GM19463 (cell line): ENCODE data around the gene RNF152.
"Not testable (repeated sequence)": the region's sequence is repeated elsewhere in the genome, so short reads cannot be mapped to it uniquely, and the experiment has no call there.

ENCODE experiments used
- ATAC-seq: cut with Tn5 transposase; IDR thresholded peaks from one replicate; pipeline ENCODE4 v1.9.1; 2021; ENCODE audit warnings: mild to moderate bottlenecking, moderate library complexity; ENCODE audit not compliant: unreplicated experiment

The RNF152 gene

DNA sequence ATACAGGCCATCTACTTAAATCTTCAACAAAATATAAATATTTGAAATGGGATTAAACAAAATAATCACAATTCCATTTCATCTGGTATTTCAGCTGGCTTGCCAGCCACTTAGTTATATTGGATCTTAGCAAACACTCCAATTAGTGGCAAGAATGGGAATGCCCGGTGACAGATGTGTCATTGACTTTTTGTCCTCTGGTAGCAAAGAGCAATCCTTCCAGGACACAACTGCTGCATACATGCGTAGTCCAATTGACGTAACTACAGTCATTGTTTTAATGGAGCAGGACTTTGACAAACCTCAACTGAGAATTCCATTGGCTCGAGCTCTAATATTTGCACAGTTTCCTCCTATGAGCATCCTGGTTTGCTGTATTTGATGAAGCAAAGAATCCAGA, 69.9 kb downstream of the RNF152 start:
- no peak for ATAC-seq

DNA sequence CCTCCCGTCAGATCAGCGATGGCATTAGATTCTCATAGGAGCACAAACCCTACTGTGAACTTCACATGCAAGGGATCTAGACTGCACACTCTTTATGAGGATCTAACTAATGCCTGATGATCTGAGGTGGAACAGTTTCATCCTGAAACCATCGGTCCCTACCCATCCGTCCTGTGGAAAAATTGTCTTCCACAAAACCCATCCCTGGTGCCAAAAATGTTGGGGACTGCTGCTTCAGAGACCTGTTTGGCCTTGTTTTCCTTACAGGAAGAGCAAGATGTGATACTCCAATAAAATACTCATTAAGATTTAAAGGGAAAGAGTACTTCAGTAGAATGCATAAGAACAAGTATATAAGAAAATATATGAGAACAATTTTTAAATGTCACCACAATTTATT, 71.1 kb downstream of the RNF152 start:
- no peak for ATAC-seq

GRCh38 chr18:61820882-61821281, 71.9 kb downstream of the RNF152 start:
- no peak for ATAC-seq

DNA sequence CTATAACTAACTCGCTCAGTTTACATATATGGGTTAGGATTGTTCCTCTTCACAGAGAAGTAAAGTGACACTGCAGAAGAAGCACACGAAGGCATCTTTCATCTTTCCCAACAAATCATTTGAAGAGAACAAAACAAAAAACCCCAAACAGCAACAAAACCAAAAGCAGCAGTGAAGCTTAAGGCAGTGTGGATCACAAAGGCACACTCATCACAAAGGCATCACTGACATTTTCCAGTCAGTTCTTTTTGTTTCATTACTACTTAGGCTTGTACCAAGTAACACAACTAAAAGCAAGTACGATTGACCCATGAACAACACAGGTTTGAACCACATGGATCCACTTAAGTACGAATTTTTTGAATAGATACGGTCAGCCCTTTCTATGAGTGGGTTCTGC, 75.7 kb downstream of the RNF152 start:
- ATAC-seq: no peak

DNA sequence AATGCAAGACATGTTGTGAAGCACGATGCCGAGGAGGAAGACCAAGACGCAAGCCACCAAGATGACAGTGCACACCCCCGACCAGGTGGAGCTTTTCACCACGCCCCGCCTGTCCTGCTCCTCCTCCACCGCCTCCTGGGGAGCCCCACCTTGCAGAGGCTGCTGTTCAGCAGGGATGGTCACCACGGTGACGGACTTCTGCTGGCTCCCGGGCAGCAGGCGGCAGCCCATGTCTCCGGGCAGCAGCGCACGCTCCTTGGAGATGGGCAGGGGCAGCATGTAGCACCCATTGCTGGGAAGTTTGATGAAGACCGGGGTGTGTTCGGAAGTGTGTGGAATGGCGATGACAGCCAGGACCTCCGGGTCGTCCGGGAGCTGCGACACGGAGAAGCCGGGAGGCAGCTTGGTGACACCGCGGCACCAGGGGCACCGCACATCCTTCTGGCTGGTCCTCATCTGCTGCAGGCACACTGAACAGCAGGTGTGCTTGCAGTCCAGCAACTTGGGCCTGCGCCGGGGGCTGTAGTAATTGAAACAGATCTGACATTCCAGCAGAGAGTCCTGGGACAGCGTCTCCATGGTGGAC, 76.8 kb downstream of the RNF152 start:
- ATAC-seq: no peak

DNA sequence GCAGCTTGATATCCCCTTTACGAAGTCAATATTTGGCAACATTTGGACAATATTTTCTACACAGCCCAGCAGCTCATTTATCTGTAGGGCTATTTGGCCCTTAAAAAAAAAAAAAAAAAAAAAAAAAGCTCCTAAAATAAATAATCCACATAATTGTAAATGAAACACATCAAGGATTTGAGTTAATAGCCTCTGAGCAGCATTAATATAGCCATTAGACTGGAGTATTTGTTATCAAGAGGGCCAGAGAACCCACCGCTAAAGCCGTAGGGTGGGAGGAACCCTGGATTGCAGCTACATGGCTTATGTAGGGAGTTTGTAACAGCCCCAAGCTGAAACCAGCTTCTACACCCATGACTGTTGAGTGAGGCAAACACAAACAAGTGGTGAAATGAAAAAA, 84.5 kb downstream of the RNF152 start:
- ATAC-seq: no peak

- no peak for ATAC-seq
These were observed 89.4 kb downstream of the RNF152 start for GRCh38 chr18:61803393-61803792.

GRCh38 chr18:61797696-61798590, 94.9 kb downstream of the RNF152 start:
- no peak for ATAC-seq

GRCh38 chr18:61791031-61791430, 101.8 kb downstream of the RNF152 start:
- ATAC-seq: no peak

- ATAC-seq: not testable (repeated sequence)
These were observed 105.7 kb downstream of the RNF152 start for GRCh38 chr18:61787011-61787670.

DNA sequence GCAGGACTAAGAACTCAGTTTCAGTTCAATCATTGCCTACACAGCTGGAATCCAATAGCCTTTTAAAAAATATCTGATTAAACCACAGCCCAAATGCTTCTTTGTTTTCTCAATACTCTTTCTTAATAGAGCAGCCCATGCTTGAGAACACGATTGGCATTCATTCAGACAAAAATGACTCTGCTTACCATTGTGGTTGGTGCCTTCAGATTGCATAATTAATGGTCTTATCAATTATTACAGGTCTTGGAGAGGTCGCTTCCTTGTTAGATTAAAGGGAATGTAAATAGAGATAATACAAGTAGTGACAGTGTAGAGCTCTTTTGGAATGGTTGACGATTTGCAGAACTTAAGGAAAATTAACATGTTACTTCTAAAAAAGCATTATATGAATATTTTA, 107.2 kb downstream of the RNF152 start:
- no peak for ATAC-seq

GRCh38 chr18:61784834-61785233, 108.0 kb downstream of the RNF152 start:
- no peak for ATAC-seq

DNA sequence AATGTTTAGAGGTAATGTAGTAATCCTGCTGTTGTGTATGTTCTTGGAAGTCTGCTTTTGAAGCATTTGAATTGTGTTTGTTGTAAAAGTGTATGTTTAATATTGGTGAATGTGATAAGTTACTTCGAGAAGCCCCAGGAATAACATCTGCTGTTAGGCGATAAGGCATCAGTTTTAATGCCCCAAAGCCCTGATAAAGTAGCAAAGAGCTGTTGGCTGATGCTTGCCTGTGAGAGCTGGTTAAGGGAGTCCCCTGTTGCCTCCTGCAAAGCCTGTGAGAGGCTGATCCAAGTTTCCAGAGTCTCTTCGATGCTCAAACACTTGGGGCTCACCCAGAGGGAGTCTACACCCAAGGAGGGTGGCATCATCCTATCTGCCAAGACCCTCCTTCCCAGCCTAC, 110.3 kb downstream of the RNF152 start:
- no peak for ATAC-seq

DNA sequence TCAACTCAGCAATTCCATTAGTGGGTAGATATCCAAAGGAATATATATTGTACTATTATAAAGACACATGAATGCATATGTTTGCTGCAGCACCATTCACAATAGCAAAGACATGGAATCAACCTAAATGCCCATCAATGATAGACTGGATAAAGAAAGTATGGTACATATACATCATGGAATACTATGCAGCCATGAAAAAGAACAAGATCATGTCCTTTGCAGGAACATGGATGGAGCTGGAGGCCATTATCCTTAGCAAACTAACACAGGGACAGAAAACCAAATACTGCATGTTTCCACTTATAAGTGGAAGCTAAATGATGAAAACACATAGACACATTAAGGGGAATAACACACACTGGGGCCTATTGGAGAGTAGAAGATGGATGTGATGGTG, 116.6 kb downstream of the RNF152 start:
- ATAC-seq: not testable (repeated sequence)

GRCh38 chr18:61774846-61775245, 118.0 kb downstream of the RNF152 start:
- ATAC-seq: no peak

- ATAC-seq: no peak
These were observed 120.4 kb downstream of the RNF152 start for GRCh38 chr18:61772293-61772848.

DNA sequence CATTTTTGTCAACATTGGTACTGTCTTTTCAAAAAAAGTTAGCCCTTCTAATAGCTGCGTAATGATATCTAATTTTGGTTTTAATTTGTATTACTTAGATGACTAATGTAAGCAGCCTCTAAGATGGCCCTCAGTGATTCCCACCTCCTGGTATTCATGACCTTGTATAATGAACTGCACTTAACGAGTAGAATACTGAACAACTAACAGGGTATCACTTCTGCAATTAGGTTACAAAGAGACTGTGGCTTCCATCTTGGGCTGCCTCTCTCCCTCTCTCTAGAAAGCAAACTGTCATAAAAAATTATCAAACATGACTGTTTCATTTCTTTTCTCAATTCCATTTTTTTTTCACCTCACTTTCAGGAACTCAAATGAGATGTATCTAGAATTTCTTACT, 120.9 kb downstream of the RNF152 start:
- ATAC-seq: no peak

- no peak for ATAC-seq
These were observed 122.5 kb downstream of the RNF152 start for GRCh38 chr18:61770279-61770678.

DNA sequence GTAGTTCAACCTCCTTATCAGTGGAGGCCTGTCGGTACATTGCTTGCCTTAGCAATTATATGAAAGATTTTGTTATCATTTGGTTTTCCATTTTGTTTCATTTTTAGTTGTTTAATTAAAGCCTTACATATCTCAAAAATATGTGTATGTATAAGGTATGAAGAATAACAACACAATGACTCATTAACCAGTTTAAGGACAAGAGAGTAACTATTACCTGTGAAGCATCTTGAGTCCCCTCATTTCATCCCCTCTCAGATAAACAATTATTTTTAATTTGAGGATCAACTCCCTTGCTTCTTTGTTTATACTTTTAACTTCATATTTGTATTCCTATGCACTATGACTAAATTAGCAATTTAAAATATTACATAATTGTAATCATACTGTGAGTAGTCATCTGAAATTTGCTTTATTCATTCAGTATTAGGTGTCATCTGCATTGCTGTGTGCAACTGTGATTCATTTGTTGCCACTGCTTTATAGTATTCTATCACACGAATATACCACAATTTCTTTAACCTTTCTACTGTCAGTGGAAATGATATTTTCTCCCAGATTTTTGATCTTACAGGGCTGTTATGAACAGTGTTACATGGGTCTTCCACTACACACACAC, 126.4 kb downstream of the RNF152 start:
- no peak for ATAC-seq

- ATAC-seq: no peak
These were observed 127.7 kb downstream of the RNF152 start for GRCh38 chr18:61765097-61765496.

DNA sequence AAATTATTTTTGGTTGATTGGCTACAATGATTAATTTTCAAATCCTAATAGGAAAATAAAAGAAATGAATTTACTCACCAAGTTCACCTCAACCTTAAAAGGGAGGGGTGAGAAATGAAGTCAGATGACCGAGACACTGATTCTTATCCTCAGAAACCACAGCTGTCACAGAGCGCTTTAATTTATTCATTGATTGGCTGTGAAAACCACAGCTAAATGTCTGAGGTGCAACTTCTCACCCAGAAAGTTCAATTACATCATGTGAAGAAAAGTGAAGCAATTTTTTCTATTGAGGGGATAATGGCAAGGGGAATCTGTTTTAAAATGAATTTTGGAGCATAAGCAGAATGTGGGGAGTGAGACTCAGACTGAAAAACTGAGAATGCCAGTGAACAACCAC, 128.4 kb downstream of the RNF152 start:
- peak; percentile 79 for ATAC-seq
